Cerebellar cortex (tissue), 1 donor: ENCODE data around the gene MRPS25.
"Not testable (repeated sequence)": the region's sequence is repeated elsewhere in the genome, so short reads cannot be mapped to it uniquely, and the experiment has no call there.

Experiments
- DNase-seq: peaks from one replicate; pipeline ENCODE4 v3.0.0-alpha.2; 2015; ENCODE audit warnings: low spot score

MRPS25 gene

DNA sequence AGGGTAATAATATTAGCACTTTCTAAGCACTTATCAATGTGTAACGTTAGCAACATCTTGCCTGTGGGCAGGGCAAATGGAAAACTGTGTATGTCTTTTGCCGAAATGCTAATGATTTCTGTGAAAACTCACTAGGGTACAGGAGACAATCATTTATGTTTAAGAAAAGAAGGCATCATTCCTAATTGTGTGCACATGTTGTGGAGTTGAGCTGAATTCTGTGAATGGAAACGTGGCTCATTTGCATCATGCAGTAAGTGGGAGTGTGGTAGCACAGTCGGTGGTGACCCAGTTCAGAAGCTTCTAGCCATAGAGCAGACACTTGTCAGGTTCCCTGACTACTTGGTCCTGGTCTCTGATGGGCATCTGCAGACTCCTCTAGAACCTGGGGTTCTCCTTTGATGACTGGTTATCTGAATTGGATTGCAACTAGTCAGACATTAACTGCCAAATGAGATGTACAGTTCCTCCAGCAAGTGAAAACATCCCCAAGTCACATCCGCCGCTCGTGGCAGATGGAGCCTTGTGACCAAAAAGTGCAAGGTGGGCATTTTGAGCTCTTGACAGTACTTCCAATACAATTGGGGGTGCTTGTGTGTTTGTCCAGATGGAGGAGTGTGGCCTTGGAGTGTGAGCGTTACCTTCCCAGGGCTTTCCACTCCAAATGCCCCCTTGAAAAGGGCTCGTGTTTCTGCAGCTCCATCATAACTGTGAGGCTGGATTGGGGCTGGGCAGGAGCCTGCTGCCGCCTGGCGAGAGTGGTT, 21.5 kb downstream of the MRPS25 start:
- no peak for DNase-seq

DNA sequence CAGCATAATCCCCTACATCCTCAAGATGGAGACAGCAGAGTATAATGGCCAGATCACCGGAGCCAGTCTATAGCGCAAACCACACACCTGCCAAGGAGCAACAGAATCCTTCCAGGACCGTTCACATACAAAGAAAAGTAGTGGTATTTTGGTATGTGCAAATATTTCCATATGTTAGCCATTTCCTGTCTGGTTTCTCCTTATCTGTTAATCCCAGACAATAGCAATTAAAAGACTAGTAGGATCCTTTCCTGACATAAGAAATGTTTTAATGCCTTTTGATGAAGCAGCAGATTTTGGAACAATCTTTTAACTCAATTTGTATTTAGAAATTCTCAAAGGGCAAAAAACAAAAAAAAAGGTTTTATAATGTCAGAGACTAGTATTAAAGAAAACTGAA, 22.2 kb downstream of the MRPS25 start:
- DNase-seq: no peak

DNA sequence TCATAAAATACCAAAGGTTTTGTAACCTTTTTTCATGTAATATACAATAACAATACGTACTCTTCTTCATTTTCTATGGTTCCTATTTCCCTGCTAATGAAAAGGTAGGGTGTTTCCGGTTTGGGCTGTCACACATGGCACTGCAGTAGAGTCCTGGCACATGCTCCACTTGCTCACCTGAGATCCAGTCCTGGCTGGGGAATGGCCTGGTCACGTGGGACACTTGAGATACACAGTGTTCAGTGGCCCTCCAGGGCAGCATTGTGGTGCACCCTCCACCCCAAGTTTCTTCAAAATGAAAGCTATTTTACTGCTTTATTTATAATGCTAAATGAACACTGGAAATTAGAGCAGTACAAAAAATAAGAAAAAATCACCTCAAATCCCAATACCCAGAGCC, 23.2 kb downstream of the MRPS25 start:
- DNase-seq: peak; percentile 44

DNA sequence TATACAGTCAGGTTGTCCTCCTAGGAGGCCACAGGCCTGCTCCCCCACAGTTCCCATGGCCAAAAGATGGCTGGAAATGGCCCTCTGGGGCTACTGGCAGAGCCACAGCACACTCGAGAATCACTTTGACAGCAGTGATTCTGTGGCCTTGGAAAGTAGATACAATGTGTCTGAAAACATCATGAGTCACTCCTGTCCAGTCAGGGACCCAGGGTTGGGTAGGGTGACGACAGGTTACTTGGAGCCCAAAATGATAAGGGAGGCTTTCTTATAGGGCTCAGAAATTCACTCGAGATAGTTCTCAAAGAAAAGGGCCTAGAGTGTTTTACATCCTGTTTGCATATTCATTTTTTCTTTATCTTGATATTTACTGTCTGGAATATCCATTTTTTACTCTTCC, 24.3 kb downstream of the MRPS25 start:
- DNase-seq: no peak

DNA sequence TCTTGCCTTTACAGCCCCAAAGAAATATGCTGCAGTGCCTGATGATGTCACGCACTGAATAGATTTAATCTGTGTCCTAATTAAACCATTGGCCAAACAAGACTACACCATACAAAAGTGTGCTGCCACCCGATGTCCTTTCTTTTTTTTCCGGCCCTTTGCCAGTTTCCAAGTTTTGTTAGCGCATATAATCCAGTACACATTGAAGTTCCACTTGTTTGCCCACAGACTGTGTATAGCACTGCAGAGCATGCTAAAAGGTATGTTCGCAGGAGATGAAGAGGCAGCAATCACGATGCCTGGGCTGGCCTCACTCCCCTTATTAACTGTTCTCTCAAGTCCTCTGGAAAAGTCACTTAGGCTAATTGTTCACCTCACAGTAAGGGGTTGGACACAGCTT, 26.8 kb downstream of the MRPS25 start:
- no peak for DNase-seq

DNA sequence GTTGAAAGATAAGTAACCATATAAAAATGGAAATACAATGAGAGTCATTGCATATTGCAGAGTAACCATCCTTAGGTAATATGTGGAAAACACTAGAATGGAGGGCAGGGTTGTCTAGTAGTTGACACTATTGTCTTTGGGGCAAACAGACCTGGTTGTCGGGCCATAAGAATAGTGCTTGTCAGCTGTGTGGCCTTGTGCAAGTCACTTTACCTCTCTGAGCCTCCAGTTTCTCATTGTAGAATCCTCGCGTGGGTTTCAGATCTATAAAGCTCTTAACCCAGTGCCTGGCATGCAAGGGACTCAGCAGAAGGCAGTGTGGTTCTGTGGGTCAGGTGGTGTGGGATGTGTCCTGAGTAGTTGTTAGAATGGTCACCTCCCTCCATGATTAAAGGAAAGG, 32.0 kb downstream of the MRPS25 start:
- DNase-seq: no peak

DNA sequence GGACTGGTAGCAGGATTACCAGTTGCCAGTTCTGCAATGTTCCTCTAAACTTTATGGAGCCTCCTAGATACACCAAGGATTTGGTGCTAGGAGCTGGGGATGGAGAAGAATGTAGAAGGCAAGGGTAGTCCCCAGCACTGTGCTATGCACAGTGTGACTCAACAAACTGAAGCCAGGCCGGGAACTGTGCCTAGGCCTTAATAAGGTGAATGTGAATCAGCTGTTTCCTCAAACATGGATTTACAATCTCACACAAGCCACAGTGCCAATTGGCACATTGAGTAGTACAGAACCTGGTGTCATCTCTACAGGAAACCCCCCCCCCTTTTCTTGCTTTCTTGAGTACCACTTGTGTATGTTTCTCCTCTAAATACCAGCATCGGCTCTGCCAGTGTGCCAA, 32.5 kb downstream of the MRPS25 start:
- no peak for DNase-seq

DNA sequence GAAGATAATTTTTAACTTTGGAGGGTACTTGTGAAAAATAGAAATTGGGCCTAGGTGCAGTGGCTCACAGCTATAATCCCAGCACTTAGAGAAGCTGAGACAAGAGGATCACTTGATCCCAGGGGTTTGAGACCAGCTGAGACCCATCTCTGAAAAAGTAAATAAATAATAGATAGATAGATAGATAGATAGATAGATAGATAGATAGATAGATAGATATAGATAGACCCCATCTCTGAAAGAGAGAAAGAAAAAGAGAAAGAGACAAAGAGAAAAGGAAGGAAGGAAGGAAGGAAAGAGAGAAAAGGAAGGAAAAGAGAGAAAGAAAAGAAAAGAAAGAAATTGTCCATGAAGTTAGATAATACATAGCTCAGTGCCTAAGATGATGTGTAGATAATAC, 35.5 kb downstream of the MRPS25 start:
- DNase-seq: no peak

DNA sequence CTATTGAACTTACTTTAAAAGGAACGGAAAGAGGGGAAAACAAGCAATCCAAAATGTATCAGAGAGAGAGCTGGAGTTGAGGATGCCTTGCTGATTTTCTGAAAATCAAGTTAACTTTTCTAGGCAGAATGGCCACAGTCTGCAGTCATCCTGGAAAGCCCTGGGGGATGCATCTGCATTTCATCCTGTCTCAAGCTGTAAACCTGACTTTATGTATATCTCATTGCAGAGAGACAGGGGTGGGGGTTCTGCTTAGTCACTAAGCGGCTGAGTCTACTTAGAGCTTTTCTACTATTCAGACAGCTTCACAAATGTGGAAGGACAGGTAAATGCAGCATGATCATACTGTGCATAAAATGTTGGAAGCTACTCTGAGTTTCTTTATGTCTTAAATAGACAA, 41.4 kb downstream of the MRPS25 start:
- DNase-seq: no peak

DNA sequence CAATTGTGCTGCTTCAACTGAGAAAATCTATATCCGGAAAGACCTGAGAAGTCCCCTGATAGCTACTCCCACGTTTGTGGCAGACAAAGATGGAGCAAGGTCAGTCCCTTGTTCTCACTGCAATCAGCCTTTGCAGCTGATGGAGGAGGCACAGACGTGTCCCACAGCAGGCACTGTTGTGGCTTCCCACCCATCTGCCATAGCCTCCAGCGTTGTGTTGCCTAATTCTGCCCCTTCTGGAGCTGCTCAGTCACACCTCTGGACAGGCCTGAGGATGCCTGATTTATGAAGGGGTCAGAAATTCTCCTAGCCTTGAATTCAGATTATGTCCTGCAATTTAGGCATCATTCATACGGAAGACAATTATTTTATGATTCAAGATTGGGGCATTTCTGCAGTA, 41.9 kb downstream of the MRPS25 start:
- no peak for DNase-seq

DNA sequence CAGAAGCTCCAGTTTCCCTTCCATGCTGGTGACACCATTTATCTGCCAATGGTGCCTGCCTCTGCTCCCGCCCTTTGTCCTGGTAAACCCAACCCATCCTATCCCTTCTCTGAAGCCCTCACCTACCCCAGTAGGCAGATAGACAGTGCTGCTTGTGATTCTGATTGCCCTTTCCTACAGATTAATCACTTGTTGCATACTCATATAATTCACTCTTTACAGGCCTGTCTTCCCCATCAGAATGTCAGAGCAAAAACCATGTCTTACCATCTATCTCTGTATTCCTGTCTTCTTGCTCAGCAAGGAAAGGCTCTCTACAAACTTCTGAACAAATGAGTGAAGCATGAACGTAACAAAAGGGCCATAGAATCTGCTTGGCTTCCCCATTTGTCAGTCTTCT, 47.9 kb downstream of the MRPS25 start:
- no peak for DNase-seq

DNA sequence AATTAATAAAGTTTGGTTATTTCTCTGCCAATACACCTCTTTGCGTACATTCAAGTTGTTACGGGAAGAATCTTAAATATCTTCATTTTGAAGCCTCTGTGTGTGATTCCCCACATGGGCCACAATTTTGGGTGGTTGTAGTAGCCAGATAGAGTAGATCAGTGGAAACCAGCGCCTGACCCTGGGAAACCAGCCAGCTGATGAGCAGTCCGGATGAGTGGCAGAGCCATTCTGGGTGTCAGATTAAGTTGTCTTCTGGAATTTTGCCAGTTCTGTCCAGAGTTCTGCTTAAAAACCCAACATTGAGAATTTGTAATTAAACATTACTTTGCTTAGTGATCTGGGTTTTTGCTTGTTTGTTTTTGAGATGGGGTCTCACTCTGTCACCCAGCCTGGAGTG, 49.7 kb downstream of the MRPS25 start:
- no peak for DNase-seq

DNA sequence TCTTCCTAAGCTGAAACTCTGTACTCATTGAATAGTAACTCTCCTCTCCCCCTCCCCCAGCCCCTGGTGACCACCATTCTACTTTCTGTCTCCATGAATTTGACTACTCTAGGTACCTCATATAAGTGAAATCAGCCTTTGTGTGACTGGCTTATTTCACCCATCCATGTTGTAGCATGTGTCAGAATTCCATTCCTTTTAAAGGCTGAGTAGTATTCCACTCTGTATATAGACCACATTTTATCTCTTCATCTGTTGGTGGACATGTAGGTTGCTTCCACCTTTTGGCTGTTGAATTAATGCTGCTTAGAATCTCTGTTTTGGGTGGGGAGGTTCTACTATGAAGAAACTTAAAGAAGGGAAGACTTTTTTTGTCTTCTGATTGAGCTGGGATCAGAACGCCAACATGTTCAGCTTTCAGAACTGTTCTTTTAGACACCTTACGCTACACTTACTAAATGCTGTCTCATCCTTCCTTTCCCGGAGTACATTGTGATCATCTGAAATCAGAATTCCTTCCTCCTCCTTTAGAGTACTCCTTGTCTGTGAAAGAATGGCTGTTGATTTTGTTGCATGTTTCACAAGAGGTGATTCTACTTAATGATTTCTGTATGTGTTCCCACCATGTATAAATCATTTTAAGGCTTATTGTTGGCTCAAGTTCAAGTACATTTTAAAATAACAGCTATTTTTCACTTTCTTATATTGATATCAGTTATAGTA, 50.3 kb downstream of the MRPS25 start:
- DNase-seq: no peak

DNA sequence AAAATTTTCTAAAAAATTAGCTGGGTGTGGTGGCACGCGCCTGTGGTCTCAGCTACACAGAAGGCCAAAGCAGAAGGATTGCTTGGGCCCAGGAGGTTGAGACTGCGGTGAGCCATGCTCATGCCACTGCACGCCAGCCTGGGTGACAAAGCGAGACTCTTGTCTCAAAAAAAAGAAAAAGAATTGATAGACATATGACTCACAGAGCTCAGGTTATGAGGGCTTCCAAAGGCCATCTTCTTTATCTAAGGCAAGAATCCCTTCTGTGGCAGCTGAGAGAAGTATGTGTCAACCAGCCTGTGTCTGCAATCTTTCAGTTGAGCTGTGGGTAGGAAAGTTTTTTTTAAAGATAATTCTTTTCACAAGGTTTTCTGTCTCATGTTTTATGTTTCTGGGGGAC, 53.9 kb downstream of the MRPS25 start:
- DNase-seq: no peak

DNA sequence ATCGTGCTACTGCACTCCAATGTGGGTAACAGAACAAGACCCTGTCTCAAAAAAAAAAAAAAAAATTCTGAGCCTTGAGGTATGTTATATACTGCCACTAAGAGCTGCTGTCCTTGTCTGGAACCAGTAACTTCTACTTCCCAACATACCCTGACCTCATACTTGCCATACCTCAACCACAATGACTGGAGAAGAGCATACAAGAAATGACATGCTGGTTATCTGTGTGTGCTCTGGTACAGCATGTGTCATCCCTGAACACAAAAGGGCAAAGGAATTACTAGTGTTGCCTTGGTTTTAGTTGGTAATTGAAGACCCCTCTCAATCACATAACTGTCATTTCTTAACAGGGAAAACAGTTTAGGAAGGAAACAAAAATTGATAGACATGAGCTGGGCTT, 54.5 kb downstream of the MRPS25 start:
- DNase-seq: no peak

DNA sequence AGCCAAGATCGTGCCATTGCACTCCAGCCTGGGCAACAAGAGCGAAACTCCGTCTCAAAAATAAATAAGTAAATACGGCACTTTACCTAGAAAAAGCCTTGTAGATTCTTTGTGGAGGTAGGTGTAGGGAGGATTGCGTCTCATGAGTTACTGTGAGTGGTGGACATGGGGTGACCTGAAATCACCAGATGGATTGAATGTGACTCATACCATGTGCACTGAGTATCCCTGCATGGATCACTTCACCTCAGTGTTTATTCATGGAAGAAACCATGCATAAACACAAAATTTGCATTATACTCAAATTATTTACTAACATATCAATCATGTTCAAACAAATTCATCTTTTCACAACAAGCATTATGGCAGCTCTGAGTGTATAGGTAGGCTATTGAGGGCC, 55.9 kb downstream of the MRPS25 start:
- no peak for DNase-seq

DNA sequence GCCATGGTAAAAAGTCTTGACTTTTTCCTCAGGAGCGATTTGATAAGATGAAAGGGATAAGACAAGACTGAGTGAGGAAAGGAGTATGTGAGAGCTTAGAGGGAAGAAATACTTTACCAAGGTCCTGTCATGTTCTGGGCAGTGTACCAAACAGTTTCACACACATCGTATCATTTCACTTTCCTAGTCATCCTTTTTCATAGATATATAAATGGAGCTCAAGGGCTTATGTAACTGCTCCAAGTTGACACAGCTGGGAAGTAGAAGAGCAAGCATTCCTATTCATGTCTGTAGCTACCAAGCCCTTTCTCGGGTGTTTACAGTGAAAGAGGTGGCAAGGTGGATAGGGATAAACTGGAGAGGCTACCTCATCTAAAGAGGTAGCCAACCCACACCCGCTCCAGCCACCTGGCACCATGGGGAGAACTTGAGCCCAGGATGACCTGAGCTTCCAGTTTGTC, 57.4 kb downstream of the MRPS25 start:
- no peak for DNase-seq

DNA sequence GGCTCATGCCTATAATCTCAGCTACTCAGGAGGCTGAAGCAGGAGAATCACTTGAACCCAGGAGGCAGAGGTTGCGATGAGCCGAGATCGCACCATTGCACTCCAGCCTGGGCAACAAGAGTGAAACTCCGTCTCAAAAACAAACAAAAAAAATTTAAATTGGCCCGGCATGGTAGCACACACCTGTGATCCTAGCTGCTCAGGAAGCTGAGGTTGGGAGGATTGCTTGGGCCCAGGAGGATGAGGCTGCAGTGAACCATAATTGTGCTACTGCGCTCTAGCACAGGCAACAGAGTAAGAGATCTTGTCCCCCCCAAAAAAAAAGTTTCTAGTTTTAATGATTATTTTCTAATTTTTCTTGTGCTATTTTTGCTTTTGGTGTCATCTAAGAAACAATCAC, 65.9 kb downstream of the MRPS25 start:
- DNase-seq: not testable (repeated sequence)
